Uterus (tissue), 4 donors: Measurements from ENCODE around the gene NPAS4. TPM values are rescaled to one million over a fixed set of nuclear protein-coding genes. Genes with fewer than 3 reads are reported as not detected.

Source experiments
- DNase-seq, 2 donors: peaks; one replicate each; pipeline ENCODE4 v3.0.0-alpha.2; 2019 to 2020
- H3K27ac ChIP-seq, 2 donors: fragments of 200-600 bp; sonication (generic); 1 replicate in 1 of 2; 2 replicates in 1 of 2; pipeline ENCODE4 v1.5.1; 2016 to 2018
- H3K27me3 ChIP-seq, 2 donors: fragments of 200-600 bp; sonication (generic); one replicate each; pipeline ENCODE4 v1.5.1; 2018 to 2019; ENCODE audit warnings: control low read depth in 1 of 2
- H3K36me3 ChIP-seq, 2 donors: fragments of 200-600 bp; sonication (generic); one replicate each; pipeline ENCODE4 v1.5.1; 2019; ENCODE audit warnings: control low read depth in 1 of 2
- H3K4me1 ChIP-seq, 2 donors: fragments of 200-600 bp; sonication (generic); one replicate each; pipeline ENCODE4 v1.5.1; 2018 to 2019; ENCODE audit warnings: control low read depth in 1 of 2
- H3K4me3 ChIP-seq, 2 donors: fragments of 200-600 bp; sonication (generic); 1 replicate in 1 of 2; 2 replicates in 1 of 2; pipeline ENCODE4 v1.5.1; 2018 to 2019; ENCODE audit warnings: mild to moderate bottlenecking in 1 of 2
- H3K9me3 ChIP-seq, 2 donors: fragments of 200-600 bp; sonication (generic); one replicate each; pipeline ENCODE4 v1.5.1; 2019; ENCODE audit warnings: control low read depth in 1 of 2
- POLR2A ChIP-seq, 2 donors: fragments of 450-650 bp; IDR thresholded peaks; one replicate each; pipeline ENCODE4 v1.6.1; 2016; ENCODE audit warnings: antibody characterized with exemption in 2 of 2, mild to moderate bottlenecking in 1 of 2, moderate library complexity in 1 of 2
- intact Hi-C: fragments of 100-400 bp; cut with DNase I; formaldehyde crosslinking; loops from one replicate; pipeline ENCODE4 v1.15.1; 2023; ENCODE audit warnings: low total_unique reads
- total RNA-seq, 4 donors: library from RNA; depleted of rRNA in 3 of 4; stranded (reverse); fragments of >200 nt in 3 of 4; gene quantifications; one replicate each; pipeline versions ENCODE4 v1.1.0 to v1.2.4, GENCODE V29; 2014 to 2023
- TF ChIP-seq, protein P1 (sequence below), 4 experiments: fragments of 200-600 bp in 2 of 4; fragments of 450-650 bp in 2 of 4; sonication (generic) in 2 of 4; IDR thresholded peaks; one replicate each; pipeline ENCODE4 v1.5.1; 2016 to 2019; ENCODE audit warnings: antibody characterized with exemption in 4 of 4, mild to moderate bottlenecking in 2 of 4, moderate library complexity in 1 of 4
- donor health status: DM: yes; HTN: yes; CAD: no.

Gene NPAS4
- total RNA-seq, 4 donors from 2014 or later, result 0.97 to 12.6 (median 1.5) TPM; not detected in 1

DNA sequence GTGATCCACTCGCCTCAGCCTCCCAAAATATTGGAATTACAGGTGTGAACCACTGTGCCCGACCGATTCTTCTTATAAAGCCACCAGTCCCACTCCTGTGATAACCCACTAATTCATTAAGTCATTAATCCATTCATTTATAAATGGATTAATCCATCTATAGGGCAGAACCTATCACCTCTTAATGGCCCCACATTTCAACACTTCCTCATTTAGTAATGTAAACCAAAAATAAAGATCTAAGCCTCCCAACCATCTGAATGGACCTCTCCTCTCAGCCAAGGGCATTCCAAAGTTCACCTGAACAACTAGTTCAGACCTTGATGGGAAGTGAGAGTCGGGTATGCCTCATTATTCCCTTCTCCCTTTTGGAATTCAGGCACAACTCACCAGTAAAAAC lies 27.7 kb downstream of the NPAS4 start:
- Histone ChIP-seq H3K4me1 (no peaks in the 10 kb centered on the region), H3K27ac (no peak overlapping the region), H3K27me3 (no peaks in the 10 kb centered on the region), H3K9me3 (no peaks in the 10 kb centered on the region), H3K4me3 (no peak overlapping the region), H3K36me3 (no peaks in the 10 kb centered on the region)
- intact Hi-C loops, result no loop called here
- no peak for DNase-seq
- TF ChIP-seq, protein P1, sequence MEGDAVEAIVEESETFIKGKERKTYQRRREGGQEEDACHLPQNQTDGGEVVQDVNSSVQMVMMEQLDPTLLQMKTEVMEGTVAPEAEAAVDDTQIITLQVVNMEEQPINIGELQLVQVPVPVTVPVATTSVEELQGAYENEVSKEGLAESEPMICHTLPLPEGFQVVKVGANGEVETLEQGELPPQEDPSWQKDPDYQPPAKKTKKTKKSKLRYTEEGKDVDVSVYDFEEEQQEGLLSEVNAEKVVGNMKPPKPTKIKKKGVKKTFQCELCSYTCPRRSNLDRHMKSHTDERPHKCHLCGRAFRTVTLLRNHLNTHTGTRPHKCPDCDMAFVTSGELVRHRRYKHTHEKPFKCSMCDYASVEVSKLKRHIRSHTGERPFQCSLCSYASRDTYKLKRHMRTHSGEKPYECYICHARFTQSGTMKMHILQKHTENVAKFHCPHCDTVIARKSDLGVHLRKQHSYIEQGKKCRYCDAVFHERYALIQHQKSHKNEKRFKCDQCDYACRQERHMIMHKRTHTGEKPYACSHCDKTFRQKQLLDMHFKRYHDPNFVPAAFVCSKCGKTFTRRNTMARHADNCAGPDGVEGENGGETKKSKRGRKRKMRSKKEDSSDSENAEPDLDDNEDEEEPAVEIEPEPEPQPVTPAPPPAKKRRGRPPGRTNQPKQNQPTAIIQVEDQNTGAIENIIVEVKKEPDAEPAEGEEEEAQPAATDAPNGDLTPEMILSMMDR (IDR thresholded peaks at IDR 0.05), result no peak
- TF ChIP-seq POLR2A (IDR thresholded peaks at IDR 0.05), result no peak

DNA sequence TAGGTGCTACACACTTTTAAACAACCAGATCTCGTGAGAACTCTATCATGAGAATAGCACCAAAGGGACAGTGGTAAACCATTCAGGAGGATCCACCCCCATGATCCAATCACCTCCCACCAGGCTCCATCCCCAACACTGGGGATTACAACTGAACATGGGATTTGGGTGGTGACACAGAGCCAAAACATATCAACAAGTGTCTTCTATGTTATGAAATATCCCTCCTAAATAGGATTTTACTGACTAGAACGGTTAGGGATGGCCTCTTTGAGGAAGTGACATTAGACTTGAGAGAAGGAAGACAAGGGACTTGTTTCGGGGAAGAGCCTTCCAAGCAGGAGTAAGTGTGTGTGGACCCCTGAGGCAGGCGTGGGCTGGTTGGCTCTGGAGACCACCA lies 29.7 kb downstream of the NPAS4 start:
- no peak for DNase-seq
- no peak overlapping the region for H3K27ac ChIP-seq
- H3K9me3 ChIP-seq, result no peaks in the 10 kb centered on the region
- no peak overlapping the region for H3K4me3 ChIP-seq
- intact Hi-C loops, result no loop called here
- H3K4me1 ChIP-seq, result no peaks in the 10 kb centered on the region
- no peaks in the 10 kb centered on the region for H3K36me3 ChIP-seq
- no peaks in the 10 kb centered on the region for H3K27me3 ChIP-seq
- TF ChIP-seq POLR2A (IDR thresholded peaks at IDR 0.05), result no peak
- TF ChIP-seq, protein P1 (IDR thresholded peaks at IDR 0.05), result no peak

DNA sequence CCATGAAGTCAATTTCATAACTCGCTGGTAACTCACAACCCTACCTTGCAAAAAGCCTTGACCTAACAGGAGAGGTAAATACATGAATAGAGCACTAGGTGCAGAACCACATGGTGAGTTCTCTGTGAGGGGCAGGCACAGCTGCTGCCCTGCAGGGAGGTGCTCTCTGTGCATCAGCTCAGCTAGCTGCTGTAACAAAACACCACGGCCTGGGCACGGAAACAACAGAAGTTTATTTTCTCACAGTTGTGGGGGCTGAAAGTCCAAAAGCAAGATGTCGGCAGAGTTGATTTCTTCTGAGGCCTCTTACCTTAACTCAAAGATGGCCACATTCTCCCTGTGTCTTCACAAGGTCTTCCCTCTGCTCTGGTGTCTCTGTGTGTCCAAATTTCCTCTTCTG lies 30.8 kb downstream of the NPAS4 start:
- no peak for DNase-seq
- intact Hi-C loops, result no loop called here
- H3K4me1 ChIP-seq, result no peaks in the 10 kb centered on the region
- no peaks in the 10 kb centered on the region for H3K9me3 ChIP-seq
- TF ChIP-seq POLR2A (IDR thresholded peaks at IDR 0.05), result no peak
- H3K36me3 ChIP-seq, result no peaks in the 10 kb centered on the region
- no peaks in the 10 kb centered on the region for H3K27me3 ChIP-seq
- no peak overlapping the region for H3K4me3 ChIP-seq
- no peak overlapping the region for H3K27ac ChIP-seq

DNA sequence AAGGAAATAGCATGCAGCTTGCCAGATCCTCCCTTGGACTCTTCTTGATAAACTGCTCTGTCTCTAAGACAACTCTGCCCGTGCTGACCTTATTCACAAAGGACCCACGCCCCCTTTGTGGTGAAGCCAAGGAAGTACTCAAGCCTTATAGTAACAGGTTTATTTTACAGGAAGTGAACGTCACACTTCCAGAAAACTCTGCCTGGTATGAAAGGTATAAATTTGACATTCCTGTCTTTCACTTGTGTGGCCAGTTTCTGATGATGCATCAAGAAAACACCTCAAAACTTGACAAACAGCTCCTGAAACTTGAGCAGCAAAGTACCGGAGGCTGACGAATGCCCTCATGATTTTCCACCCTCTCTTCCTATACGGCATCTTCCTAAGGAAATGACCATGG lies 33.4 kb downstream of the NPAS4 start:
- no peak for DNase-seq
- no peak overlapping the region for H3K4me3 ChIP-seq
- H3K9me3 ChIP-seq, result no peaks in the 10 kb centered on the region
- intact Hi-C loops, result no loop called here
- TF ChIP-seq, protein P1 (IDR thresholded peaks at IDR 0.05), result no peak
- no peak for TF ChIP-seq POLR2A (IDR thresholded peaks at IDR 0.05)
- no peak overlapping the region for H3K27ac ChIP-seq
- H3K27me3 ChIP-seq, result no peaks in the 10 kb centered on the region
- no peaks in the 10 kb centered on the region for H3K36me3 ChIP-seq
- H3K4me1 ChIP-seq, result no peaks in the 10 kb centered on the region

DNA sequence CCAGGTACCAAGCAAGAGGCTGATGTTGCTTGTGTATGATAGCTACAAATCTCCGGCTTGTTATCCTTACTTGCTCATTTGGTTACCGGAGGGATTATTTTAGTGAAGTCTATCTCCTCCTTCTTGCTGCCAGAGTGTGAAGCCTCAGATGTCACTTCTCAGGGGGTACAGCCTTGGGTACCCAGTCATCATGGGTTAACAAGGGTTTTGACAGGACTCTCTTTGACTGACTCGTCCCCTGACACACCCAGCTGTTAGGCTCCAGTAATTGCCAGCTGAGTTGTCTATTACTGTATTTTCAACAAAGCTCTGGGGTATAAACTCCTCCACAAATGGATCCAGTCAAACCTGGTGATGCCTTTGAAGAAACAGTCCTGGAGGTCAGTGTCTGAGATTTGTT lies 34.0 kb downstream of the NPAS4 start:
- no peak for DNase-seq
- H3K27me3 ChIP-seq, result no peaks in the 10 kb centered on the region
- no peak for TF ChIP-seq POLR2A (IDR thresholded peaks at IDR 0.05)
- TF ChIP-seq, protein P1 (IDR thresholded peaks at IDR 0.05), result no peak
- H3K36me3 ChIP-seq, result no peaks in the 10 kb centered on the region
- H3K9me3 ChIP-seq, result no peaks in the 10 kb centered on the region
- no peak overlapping the region for H3K4me3 ChIP-seq
- intact Hi-C loops, result no loop called here
- H3K4me1 ChIP-seq, result no peaks in the 10 kb centered on the region
- H3K27ac ChIP-seq, result no peak overlapping the region

DNA sequence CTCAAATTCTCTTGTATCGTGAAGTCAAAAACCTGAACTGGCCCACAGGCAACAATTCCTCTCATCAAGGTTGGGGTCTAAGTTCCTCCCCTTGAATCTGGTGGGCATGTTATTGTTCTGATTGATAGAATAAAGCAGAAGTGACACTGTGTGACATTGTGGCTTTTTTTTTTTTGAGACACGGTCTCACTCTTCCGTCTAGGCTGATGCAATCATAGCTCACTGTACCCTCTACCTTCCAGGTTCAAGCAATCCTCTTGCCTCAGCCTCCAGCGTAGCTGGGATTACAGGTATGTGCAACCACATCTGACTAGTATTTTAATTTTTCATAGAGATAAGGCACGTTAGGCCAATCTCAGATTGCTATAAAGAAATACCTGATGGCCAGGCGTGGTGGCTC lies 37.0 kb downstream of the NPAS4 start:
- no peaks in the 10 kb centered on the region for H3K27me3 ChIP-seq
- H3K9me3 ChIP-seq, result no peaks in the 10 kb centered on the region
- no peak overlapping the region for H3K4me3 ChIP-seq
- TF ChIP-seq POLR2A (IDR thresholded peaks at IDR 0.05), result no peak
- no peaks in the 10 kb centered on the region for H3K4me1 ChIP-seq
- H3K27ac ChIP-seq, result no peak overlapping the region
- H3K36me3 ChIP-seq, result no peaks in the 10 kb centered on the region
- no peak for DNase-seq
- intact Hi-C loops, result no loop called here
